NOMO-1 (cell line): ENCODE results near the gene RSBN1L.
"Not testable (repeated sequence)": the region's sequence is repeated elsewhere in the genome, so short reads cannot be mapped to it uniquely, and the experiment has no call there.

Source experiments
- DNase-seq, 2 experiments: peaks; one replicate each; lab custom pipeline; 2025; ENCODE audit not compliant: unreplicated experiment in 2 of 2; lab: John Stamatoyannopoulos, UW

The RSBN1L gene

DNA sequence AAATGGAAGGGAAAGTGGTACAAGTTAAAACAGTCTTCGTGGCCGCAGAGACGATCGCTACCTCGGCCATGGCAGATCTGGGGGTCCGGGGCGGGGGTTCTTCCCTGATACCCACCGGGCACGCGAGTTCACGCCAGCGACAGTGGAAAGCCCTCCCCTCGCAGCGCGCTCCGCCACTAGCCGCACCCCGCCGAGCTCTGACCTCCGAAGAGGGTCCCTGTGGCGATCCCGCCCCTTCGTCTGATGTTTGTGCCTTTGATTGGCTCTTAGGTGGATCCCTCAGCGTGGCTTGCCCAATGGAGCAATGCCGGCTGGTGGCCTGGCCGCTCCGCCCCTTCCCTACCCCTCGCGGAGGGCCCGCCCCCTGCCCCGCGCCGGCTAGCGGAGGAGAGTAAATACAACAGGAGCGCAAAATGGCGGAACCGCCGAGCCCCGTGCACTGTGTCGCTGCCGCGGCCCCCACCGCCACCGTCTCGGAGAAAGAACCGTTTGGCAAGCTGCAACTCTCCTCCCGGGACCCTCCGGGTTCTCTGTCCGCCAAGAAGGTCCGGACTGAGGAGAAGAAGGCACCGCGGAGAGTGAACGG lies at the start of gene RSBN1L:
Gene RSBN1L (plus strand): TSS at position 403 of the 586 bp plus-strand sequence. CDS start 11 bp downstream, at position 414.
- DNase-seq: peak; percentile 100

DNA sequence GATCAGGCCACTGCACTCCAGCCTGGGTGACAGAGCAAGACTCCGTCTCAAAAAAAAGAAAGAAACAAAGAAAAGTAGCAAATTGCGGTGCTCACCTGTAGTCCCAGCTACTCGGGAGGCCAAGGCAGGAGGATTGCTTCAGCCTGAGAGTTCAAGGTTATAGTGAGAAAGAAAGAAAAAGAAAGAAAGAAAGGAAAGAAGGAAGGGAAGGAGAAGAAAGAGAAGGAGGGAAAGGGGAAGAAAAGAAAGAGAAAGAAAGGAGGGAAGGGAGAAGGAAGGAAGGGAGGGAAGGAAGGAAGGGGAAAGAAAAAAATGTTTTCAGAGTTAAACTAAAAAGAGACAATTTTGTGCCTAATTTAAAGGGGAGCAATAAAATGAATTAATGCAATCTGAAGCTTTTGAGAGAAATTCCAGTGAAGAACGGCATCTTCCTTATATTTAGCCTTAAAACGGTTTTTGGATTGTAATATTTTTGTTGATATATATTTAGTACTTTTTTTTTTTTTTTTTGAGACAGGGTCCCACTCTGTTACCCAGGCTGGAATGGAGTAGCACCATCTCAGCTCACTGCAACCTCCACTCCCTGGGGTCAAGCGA lies 47.4 kb upstream of the RSBN1L start:
- no peak for DNase-seq

DNA sequence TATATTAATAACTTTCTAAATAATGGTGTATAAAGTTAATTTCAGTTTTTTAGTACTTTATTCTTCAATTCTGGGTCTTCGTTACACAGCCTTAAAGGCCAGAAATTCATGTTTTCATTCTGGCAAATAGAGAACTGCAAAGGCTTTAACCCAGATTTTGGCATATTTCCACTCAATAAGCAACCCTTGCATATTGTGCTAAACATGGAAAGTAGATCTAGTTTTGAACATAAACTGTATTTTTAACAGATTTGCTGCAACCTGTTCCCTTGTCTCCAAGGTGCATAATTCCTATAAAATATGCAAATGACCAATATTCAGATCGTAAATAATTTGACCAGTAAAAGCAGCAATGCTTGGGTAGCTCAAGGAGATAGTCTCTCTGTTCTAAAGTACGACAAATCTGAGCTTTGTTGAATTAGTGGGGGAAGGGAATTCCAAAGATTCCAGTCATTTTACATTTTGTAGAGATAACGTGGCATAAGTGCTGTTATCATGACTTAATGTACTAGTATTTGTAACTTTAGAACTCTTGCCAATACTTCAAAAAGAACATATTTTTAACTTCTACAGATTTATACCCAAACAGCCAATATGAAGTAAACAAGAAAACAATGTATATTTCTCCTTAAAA lies 46.4 kb upstream of the RSBN1L start:
- DNase-seq: no peak

DNA sequence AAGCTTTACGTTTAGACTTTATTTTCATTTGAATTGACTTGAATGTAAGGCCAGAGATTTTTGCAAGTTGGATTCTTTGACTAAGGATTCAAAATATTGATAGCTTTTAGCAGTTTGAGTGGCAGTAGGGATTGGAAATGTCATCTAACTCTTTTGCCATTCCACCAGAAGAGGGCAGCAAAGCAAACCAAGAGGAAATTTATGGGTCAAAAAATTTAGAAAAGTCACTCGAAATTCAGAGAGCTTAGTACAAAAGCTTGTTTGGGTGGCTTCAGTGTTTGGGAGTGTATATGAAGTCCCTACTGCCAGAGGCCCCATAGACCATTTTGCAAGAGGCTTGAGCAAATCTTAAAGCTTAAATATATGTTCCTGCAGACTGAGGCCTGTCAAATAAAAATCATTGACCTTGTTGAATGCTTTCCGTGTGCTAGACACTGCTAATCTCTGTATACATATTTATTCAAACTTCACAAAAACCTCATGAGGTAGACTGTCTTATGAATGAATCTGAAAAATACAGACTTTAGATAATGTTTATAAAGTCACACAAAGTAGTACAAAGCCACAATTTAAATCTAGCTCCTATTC lies 44.6 kb upstream of the RSBN1L start:
- DNase-seq: peak; percentile 57 to 87

DNA sequence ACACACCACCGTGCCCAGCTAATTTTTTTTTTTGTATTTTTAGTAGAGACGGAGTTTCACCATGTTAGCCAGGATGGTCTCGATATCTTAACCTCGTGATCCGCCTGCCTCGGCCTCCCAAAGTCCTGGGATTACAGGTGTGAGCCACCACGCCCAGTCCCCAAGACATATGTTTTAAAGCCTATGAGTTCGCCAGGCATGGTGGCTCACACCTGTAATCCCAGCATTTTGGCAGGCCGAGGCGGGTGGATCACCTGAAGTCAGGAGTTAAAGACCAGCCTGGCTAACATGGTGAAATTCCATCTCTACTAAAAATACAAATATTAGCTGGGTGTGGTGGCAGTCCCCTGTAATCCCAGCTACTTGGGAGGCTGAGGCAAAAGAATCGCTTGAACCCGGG lies 43.4 kb upstream of the RSBN1L start:
- not testable (repeated sequence) for DNase-seq

DNA sequence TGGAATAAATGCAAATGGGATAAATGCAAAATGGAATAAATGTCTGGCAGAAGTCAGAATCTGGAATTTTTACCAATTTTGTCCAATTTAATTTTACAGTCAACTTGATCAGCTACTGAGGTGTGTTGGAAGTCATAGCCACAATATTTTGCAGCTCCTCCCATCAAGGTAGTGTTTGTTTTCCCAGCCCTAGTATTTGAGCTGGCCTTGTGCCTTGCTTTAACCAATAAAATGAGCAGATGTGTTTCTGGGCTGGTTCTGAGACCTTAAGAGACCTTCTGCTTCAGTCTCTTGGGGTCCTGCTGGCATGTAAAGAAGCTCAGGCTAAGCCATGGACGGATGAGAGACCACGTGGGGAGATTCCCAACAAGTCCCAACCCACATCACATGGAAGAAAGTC lies 42.7 kb upstream of the RSBN1L start:
- no peak for DNase-seq

DNA sequence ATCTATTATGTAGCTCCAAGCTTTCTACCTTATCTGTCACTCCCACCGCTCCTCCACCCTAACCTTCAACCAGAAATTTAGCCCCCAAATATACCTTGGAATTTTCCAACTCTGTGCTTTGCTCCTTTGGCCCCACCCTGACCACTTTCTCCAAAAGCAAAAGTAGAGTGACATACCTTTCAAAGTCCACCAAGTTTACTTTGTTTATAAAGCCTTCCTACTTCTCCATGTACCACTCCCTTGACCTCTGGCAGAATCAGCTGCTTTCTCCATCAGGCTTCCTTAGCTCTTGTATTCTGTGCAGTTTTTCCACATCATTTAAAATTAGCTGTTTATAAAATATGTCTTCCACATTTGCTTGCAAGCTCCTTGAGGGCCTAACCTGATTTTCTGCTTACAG lies 40.9 kb upstream of the RSBN1L start:
- DNase-seq: no peak

DNA sequence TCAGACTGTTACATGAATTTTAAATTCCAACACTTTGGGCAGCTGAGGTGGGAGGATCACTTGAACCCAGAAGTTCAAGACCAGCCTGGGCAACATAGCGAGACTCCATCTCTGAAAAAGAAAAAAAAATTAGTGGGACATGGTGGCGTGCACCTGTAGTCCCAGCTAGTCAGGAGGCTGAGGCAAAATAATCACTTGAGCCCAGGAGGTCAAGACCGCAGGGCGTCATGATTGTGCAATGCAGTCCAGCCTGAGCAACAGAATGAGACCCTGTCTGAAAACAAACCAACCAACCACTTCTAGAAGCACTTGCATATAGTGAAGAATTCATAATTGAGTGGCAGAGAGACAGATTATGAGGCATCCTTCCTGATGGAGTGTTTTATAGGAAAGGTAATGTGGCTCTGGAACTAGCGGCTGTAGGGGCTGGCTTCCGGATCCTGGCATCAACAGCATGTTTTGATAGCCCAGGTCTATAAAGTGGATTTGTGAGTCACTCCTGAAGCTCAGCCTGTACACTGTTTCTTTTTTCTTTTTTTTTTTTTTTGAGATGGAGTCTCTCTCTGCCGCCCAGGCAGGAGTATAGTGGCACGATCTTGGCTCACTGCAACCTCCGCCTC lies 40.3 kb upstream of the RSBN1L start:
- DNase-seq: no peak

DNA sequence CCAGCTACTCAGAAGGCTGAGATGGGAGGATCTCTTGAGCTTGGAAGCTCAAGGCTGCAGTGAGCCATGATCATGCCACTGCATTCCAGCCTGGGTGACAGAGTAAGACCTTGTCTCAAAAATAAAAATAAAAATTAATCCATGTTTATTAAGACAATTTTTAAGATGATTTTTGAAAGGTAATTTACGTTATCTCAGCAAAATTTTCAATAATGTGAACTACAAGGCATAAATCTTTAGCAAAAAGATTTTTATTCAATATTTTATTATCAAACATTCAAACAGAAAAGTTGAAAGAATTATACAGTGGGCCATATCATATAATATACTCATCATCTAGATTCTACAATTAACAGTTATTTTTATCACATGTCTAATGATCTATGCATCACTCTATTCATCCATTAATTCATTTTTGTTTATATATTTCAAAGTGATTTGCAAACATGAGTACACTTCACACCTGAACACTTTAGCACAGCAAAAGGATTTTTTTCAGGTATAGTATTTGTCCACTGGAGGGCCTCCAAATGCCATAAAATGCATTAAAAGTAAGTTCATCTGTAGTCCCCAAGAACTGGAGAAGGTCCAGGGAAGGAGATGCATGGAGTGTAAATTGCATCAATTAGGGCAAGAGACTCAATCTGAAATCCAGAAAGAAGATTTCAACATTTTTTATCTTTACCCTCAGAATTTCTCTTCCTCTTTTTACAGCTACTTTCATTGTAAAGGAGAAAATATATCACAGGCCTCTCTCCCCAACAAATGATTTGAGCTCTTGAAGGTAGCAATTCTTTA lies 38.6 kb upstream of the RSBN1L start:
- DNase-seq: peak; percentile 99 to 100

DNA sequence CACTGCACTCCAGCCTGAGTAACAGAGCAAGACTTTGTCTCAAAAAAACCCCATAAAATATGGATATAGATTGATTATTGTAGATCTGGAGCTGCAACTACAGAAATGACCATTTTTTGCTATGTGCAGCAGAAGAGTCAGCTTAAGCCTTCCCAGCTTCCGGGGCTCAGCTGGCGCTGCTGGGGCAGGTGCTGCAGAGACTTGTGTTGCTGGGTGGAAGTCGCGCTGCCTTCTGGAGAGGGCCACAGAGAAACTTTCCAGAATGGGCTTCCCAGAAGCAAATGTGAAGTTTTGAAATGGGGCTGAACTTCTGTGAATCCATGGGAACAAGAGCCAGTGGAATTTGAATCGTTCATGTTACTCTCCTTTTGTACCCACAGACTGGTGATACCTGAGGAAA lies 37.3 kb upstream of the RSBN1L start:
- no peak for DNase-seq

DNA sequence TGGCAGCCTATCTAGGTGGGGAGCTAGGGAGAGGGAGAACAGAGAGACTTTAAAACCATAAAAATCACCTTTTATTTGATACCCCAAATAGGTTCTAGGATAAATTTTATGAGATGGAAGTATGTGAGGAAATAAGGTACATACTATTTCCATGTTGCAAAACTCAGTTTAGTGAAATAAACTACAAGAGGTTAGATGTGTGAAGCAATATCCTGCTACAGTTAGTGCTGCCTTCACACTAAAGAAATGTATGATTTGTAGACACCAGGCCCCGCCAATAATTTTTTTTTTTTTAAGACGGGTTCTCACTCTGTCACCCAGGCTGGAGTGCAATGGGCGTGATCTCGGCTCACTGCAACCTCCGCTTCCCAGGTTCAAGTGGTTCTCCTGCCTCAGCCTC lies 34.4 kb upstream of the RSBN1L start:
- DNase-seq: peak; percentile 94 to 100

DNA sequence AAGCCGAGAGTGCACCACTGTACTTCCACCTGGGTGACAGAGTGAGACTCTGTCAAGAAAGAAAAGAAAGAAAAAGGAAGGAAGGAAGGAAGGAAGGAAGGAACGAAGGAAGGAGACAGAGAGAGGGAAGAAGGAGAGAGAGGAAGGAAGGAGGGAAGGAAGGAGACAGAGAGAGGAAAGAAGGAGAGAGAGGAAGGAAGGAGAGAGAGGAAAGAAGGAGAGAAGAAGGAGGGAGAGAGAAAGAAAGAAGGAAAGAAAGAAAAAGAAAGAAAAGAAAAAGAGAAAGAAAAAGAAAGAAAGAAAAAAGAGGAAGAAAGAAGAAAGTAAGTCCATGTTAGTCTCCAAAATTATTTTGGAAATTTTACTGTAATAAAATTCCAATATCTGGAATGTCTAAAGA lies 33.4 kb upstream of the RSBN1L start:
- DNase-seq: no peak

DNA sequence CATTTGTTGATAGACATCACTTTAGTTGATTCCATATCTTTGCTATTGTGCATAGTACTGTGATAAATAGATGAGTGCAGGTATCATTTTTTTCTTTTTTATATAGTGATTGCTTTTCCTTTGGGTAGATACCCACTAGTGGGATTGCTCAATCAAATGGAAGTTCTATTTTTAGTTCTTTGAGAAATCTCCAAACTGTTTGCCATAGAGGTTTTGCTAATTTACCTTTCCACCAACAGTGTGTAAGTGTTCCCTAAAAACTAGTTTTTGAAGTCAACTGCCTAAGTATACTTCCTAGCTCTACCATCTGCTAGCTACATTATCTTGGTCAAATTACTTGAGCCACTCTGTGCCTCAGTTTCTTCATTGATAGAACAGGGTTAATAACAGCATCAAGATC lies 31.5 kb upstream of the RSBN1L start:
- no peak for DNase-seq

DNA sequence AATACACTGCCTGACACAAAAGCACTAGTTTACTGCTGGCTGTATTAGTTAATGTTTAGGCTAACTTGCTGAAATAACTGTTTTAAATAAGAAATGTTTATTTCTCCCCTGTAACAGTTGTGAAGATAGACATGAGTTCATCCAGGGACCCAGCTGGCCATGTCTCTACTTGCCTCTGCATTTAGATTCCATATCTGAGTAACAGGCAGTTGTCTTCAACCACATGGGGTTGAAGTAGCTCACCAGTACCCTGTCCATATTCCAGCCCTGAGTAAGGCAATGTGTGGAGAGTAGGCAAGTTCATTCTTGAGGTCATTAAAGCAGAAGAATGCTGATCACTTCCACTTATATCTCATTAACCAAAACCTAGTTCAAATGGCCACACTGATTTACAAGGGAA lies 31.1 kb upstream of the RSBN1L start:
- DNase-seq: no peak

DNA sequence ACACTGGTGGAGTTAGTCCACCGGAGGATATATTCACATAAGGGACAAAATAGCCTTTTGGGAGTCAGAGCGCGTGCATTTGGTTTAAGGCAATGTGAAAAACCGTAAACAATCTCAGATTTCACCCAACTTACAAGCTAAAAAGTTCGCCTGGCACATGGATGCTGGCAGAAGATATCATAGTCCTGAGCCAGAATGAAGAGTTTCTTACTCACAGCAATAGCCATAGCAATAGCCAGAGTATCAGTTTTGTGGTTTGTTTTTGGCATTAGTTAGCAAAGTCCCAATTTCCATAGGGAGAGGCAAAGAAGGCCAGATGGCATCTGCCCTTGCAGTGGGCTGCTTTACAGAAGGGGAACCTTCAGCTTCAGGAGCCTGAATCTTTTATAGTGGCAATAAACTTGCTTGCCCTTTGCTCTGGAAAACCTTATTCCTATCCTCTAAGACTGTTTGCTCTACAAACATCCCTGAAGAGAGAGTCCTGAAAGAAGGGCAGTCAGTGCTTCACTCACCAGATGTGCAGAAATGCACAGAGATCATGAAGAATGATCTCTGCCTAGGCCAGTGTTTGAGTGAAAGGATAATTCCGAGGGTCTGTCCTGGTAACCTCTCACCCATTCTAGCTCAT lies 28.7 kb upstream of the RSBN1L start:
- DNase-seq: no peak

DNA sequence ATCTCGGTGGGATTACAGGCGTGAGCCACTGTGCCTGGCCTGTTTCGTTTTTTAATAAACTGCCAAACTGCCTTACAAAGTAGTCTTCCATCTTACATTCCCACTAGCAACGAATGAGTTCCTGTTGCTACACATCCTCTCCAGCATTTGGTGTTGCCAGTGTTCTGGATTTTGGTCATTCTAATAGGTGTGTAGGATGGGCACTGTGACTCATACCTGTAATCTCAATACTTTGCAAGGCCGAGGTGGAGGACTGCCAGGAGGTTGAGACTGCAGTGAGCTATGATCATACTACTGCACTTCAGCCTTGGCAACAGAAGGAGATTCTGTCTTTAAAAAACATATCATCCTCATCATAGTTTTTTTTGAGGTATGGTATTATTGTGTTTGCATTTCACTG lies 21.4 kb upstream of the RSBN1L start:
- no peak for DNase-seq

DNA sequence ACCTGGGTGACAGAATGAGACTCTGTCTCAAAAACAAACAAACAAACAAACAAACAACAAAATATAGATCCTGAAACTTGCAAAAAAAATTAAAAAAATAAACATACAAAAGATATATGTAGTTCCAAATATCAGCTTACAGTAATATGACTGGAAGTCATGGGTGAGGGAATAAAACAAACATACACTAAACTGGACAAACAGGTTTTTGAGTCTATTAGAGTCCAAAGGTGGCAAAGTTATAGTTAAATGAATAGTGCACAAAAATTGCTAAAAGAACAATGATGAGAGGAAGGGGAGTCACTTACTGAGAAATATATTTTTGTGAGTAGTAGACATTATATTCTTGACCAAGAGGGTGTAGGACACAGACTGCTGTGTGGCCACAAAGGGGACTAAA lies 16.7 kb upstream of the RSBN1L start:
- no peak for DNase-seq

DNA sequence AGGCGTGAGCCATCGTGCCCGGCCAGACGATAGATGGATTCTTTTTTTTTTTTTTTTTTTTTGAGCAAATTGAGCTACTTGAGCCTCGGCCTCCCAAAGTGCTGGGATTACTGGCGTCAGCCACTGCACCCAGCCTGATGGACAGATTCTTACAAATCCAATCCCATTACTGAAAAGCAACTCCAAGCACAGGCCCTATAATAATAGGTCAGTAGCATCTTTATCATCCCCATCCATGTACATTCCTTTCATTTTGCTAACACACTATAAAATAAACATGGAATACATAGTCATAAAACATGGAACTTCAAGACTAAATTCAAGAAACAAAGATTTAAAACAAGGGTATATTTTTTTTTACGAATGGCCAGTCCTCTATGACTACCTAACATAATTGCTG lies 16.0 kb upstream of the RSBN1L start:
- DNase-seq: no peak

DNA sequence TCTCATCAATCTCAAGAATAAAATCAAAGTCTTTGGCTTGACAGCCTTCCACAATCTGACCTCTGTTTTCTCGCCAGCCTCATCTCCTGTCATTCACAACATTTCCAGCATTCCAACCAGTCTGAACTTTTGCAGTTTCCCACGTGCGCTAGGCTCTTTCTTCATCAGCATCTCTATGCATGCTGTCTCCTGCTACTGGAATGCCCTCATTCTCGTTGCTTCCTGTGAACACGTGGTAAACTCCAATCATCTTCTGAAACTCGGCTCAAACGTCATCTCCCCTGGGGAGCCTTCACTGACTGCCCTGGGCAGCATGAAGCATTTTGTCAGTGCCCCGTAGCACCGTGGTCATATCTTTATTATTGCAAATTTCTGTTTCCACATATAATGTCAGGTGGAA lies 12.2 kb upstream of the RSBN1L start:
- no peak for DNase-seq

DNA sequence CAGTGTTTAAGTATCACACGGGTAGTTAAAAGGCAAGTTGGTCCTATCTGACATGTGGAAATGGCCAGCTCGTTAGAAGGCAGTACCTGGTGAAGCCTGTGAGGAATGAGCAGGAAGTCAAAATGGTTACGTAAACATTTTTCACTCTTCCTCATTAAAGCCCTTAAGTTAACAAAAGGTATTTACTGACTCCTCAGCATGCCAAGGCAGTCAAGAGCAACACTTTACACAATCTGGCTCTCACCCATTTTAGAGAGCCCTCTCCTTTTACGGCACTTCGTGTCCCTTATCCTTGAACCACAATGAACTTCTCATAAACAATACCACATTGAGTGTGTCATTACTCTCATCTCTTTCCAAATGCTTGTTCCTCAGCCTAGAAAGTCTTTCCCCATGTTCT lies 11.0 kb upstream of the RSBN1L start:
- peak; percentile 75 to 87 for DNase-seq
